ENCODE measurements around the gene SYCP2L.

SYCP2L gene

DNA sequence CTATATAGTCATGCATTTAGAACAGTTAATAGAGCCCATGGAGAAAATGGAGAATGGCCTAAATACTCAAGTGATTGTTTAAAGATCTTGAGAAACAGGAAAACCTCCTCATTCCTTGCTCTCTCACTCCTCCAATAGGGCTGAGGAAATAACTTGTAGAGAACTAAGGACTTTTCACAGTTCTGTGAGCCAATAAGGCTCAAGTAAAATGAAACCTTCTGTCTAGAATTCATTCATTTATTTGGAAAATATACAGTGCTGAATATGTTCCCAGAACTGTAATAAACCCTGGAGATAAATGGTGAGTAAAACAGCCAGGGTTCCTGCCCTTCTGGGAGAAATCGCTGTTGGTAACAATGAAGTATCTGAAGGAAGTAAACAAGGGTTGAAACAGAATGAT is 122.0 kb downstream of the SYCP2L start:
- peak; percentile 35 for DNase-seq

DNA sequence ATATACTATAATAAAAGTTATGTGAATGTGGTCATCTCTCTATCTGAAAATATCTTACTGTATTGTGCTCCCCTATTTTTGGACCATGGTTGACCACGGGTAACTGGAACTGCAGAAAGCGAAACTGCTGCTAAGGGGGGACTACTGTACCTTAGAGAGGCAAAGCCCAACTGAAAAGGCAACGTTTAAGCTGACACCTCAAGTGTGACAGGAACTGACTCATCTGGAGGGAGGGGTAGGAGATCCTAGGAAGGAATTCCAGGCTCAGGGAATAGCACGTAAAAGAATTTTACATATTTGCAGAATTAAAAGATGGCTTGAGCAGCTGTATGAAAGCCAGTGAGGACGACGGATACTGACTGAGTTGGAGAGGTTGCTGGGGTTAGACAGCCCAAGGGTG is 122.5 kb downstream of the SYCP2L start:
- DNase-seq = peak; percentile 90

DNA sequence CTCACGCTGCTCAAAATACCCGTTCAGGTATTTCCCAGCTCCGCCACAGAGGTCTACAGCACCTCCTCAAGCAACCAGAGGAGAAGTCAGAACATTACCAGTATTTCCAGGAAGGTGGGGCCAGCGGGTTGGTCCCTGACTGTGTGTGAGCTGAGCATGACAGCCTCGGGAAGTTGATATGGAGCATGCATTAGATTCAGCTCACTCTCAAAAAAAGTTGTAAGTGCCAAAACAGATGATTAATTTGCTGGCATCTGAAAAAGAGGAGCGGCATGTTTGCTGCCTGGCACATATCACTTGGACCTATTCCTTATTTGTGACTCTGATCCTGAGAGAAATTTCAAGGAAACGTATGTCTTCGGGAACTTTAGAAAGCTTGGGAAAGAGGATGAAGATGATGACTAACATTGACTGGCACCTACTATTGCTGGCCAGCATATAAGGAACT is 125.0 kb downstream of the SYCP2L start:
- peak; percentile 31 for DNase-seq

DNA sequence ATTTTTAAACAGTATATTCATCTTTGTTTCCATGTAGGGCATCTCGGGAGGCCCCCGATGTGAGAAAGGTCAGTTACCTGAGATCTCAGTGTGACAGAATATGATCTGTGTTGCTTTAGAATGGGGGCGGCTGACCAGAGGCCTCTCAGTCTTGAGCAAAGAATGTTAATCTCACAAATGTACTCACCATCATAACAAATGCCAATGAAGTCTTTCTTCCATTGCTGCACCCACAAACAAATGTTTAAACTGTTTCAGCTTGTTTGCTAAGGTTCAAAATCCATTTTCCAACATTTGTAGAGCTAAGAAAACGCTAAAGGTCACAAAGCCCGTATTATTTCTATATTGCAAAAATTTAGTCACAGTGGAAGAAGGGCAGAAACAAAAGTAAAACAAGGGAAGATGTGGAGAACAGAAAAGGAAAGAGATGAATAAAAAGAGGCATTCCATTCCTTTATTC is 125.5 kb downstream of the SYCP2L start:
- DNase-seq = no peak

DNA sequence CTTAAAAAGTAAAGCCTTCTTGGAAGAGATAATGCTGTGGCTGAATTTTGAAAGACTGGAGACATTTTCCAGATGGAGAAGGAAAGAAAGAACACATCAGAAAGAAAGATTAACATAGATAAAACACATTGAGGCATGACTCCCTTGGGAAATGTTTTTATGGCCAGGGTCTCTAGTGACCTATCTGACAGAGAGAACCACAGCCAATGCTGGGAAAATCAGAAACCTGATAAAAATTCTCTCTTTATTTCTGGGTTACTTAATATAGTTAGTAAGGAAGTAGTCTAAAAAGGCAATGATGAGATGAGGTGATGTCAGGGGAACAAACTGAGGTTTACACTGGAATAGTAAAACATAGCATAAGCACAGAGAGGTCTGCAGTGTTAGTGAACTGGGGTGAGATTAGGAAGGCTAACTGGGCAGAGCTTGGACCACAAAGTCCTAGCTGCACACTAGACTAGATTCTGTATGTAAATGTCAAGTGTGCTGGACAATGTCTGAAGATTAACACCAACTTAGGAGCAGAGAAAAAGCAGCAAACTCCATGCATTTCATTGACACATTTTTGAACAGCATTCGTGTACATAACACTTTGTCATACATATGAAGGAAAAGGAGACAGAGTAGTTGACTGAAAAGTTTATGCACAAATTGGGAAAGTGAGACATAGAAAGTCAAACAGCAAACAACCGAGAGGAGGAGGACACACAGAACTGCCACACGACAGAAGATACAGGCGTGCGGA is 126.3 kb downstream of the SYCP2L start:
- DNase-seq = no peak

DNA sequence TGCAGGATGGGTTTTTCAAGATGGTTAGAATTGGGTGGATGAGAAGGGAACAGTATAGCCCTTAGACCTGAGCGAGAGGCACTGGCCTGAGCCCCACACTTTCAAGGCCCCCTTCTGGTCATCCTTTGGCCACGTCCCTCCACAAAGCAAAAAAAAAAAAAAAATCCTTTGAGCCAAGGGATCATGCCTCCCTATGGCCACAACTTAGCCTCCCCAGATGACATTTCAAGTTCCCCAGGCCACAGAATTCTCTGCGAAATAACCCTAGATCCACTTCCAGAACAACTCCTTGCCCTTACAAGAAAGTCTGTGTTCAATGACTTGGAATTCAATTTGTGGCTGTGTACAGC is 126.8 kb downstream of the SYCP2L start:
- no peak for DNase-seq

DNA sequence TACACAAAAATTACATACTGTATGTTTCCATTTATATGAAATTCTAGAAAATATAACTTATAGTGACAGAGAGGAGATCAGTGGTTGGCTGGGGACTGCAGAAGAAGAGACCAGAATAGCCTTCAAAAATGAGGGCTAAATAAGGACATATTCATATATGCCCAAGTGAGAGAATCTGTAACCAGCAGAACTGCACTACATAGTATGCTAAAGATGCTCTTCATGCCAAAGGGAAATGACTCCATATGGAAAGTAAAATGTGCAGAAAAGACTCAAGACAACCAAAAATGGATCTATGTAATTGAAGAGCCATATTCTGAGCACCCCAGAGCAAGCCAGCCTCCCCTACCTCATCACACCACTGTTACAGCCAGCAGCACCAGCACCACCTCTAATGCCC is 128.2 kb downstream of the SYCP2L start:
- no peak for DNase-seq

DNA sequence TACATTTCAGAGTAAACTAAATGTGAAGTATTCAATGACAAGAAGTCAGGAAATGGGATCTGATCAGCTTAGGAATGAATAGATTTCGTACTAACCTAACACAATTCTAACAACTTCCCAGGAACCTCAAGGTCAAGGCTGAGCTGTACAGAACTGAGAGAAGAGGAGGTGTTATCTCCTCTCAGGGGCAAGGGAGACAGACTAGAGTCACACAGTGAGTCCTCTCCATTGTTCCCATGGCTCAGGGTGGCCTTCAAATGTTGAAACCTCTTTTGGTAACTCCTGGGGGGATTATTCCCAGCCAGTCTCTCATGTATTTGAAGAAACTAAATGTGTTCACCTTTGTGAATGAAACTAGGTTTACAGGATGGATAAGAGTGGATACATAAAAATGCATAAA is 129.6 kb downstream of the SYCP2L start:
- no peak for DNase-seq

DNA sequence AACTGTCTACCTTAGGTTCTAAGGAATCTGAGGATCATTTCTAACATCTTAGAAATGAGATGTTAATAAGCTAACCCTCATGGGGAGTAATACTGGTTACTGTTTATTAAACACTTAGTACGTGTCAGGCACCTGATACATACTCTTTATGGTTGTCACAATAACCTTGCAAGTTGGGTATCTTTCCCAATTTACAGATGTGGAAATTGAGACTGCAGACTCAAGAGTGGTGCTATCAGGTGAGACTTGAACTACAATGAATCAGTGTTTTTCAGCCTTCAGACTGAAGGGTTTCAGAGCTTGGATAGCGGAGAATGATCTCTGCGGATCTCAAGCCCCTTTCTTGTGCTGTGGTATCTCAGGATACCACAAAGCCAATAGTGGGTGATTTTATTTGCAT is 130.2 kb downstream of the SYCP2L start:
- DNase-seq = no peak

DNA sequence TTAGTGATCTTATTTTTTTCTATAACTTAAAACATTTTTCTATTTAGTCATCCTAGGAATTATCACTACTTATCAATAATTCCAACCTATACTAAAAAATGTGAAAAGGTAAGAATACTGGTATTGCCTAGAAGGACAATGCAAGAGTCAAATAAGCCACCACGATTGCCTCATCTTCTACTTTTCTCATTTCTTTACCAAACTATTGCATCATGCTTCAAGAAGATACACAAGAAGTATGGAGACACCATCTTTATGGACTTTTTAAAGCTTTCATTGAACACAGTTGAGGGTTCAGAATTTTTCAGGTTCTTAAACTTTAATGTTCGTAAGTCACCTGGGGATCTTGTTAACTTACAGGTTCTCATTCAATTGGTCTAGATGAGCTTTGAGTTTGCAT is 131.4 kb downstream of the SYCP2L start:
- no peak for DNase-seq

DNA sequence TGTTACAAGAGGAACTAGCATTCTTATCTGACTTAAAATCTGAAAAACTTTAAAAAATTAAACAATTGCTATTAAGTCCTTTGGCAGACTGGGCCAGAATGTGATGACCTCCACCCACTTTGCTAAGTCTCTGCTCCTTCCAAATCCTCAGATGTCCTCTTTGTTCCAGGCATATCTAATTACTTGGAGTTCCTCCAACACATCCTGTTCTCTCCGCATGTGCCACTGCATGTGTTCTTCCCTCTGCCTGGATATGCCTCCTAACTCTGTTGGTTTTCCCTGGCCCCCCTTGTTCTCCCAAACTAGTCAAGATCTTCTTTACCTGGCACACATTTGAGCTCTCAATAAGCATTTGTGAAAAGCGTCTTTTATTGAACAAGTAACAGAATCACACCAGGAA is 134.2 kb downstream of the SYCP2L start:
- no peak for DNase-seq

DNA sequence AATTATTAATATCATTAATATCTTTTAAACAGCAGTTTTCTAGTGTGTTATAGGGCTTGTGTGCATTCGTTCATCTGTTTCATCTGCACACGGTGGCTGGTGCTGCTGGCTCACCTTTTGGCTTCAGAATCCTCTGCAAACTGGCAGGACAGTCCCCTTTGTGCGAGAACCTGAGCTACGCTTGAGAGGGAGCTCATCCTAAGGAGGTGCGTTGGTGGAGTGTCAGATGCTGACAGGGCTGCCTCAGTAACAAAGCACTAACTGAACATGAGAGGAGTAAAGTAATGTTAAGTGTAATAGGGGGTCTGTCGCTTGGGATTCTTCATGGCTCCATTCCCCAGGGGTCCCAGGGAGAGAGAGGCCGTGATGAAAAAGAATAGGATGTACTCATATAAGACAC is 134.9 kb downstream of the SYCP2L start:
- DNase-seq = no peak

DNA sequence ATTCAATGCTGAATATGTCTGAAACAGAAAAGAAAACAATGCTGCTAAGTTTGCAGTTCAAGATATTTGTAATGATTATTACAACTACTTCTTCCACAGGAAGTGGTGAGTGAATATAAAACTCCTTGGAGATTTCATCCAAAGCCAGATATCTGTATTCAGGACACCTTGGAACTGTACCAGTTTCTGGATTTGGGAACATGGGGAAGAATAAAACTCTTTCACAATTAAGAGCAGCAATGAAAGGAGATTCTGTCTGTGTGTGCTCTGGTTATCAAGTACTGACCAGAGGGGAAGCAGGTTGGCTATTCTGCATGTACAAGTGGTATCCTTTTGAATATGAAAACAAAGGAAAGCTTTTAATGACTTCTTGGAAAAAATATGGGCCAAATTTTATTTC is 136.2 kb downstream of the SYCP2L start:
- peak; percentile 28 for DNase-seq
